Gastrocnemius medialis (tissue), 4 donors: ENCODE data around the gene RFC3. TPM values are rescaled to one million over a fixed set of nuclear protein-coding genes. Genes with fewer than 3 reads are reported as not detected.
A peak's percentile ranks its signal among the peaks of the same experiment; 100 is the strongest.

Experiments
- ATAC-seq, 2 donors: fragments of 150-250 bp; one replicate each; pipeline ENCODE4 v1.9.1; 2016
- DNase-seq, 2 donors: peaks; one replicate each; pipeline ENCODE4 v3.0.0-alpha.2; 2019
- H3K27ac ChIP-seq, 4 donors: fragments of 200-600 bp; sonication (generic); 1 replicate in 1 of 4; 2 replicates in 3 of 4; pipeline ENCODE4 v1.5.1; 2016 to 2018; ENCODE audit warnings: mild to moderate bottlenecking in 2 of 4, moderate library complexity in 1 of 4
- H3K27me3 ChIP-seq, 3 donors: fragments of 200-600 bp; sonication (generic) in 2 of 3; 1 replicate in 1 of 3; 2 replicates in 2 of 3; pipeline versions ENCODE4 v1.5.1 to v1.6.0; 2016 to 2019; ENCODE audit warnings: mild to moderate bottlenecking in 1 of 3, moderate library complexity in 1 of 3
- H3K36me3 ChIP-seq, 2 donors: fragments of 200-600 bp; sonication (generic) in 1 of 2; one replicate each; pipeline ENCODE4 v1.5.1; 2017 to 2018
- H3K4me1 ChIP-seq, 2 donors: fragments of 200-600 bp; sonication (generic) in 1 of 2; one replicate each; pipeline ENCODE4 v1.5.1; 2016 to 2017; ENCODE audit warnings: mild to moderate bottlenecking in 2 of 2
- H3K4me3 ChIP-seq, 4 donors: fragments of 200-600 bp; sonication (generic) in 3 of 4; 1 replicate in 1 of 4; 2 replicates in 3 of 4; pipeline ENCODE4 v1.5.1; 2016 to 2019; ENCODE audit warnings: mild to moderate bottlenecking in 2 of 4
- H3K9me3 ChIP-seq, 3 donors: fragments of 200-600 bp; sonication (generic) in 2 of 3; 1 replicate in 1 of 3; 2 replicates in 2 of 3; pipeline ENCODE4 v1.5.1; 2016 to 2019
- POLR2A ChIP-seq, 2 donors: fragments of 450-650 bp; IDR thresholded peaks; one replicate each; pipeline ENCODE4 v1.6.1; 2017; ENCODE audit warnings: antibody characterized with exemption in 2 of 2, mild to moderate bottlenecking in 2 of 2, moderate library complexity in 2 of 2
- in situ Hi-C, 4 donors: fragments of 200-750 bp; cut with MboI; loops; one replicate each; pipeline versions ENCODE4 v1.15.0 to v1.8.0; 2017; ENCODE audit warnings: low sequenced_read_pairs in 4 of 4
- intact Hi-C: fragments of 100-400 bp; cut with DNase I; formaldehyde crosslinking; loops from one replicate; pipeline ENCODE4 v1.15.1; 2023; ENCODE audit warnings: low total_unique reads
- total RNA-seq, 4 donors: library from RNA; depleted of rRNA; stranded (reverse); fragments of >200 nt; gene quantifications; one replicate each; pipeline versions ENCODE4 v1.1.0 to v1.2.3, GENCODE V29; 2016
- TF ChIP-seq, protein P1 (sequence below), 5 experiments: fragments of 450-650 bp in 3 of 5; fragments of 200-600 bp in 2 of 5; sonication (generic) in 2 of 5; IDR thresholded peaks in 4 of 5; conservative IDR thresholded peaks in 1 of 5; 1 replicate in 4 of 5; 2 replicates in 1 of 5; pipeline ENCODE4 v1.5.1; 2016 to 2019; ENCODE audit warnings: antibody characterized with exemption in 5 of 5, mild to moderate bottlenecking in 3 of 5, moderate library complexity in 3 of 5

RFC3 gene
- total RNA-seq, 4 donors from 2014 or later, result 2.2 to 5.6 (median 3.7) TPM

DNA sequence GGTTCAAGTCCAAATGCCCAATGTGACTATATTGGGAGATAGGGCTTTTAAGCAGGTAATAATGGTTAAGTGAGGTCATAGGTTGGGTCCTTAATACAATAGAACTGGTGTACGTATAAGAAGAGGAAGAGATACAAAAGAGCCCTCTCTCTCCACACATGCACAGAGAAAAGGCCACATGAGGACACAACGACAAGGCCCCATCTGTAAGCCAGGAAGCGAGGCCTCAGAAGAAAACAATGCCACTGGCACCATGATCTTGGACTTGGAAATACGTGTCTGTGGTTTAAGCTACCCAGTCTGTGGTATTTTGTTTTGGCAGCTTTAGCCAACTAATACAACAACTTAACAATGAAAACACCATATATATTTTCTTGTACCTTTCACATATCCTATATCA is 23.4 kb upstream of the RFC3 start:
- Histone ChIP-seq H3K9me3 (no peaks in the 10 kb centered on the region), H3K36me3 (no peaks in the 10 kb centered on the region), H3K27ac (peak overlapping the region in 2 of 4 donors; percentile 54 to 81), H3K4me1 (peaks cover 24 to 35% of the 10 kb centered on the region in 2 donors), H3K27me3 (no peaks in the 10 kb centered on the region), H3K4me3 (no peak overlapping the region)
- no peak for ATAC-seq
- intact Hi-C loops (no loop called here), in situ Hi-C loops (no loop called here)
- no peak for DNase-seq
- TF ChIP-seq POLR2A (IDR thresholded peaks at IDR 0.05), result no peak
- TF ChIP-seq, protein P1, sequence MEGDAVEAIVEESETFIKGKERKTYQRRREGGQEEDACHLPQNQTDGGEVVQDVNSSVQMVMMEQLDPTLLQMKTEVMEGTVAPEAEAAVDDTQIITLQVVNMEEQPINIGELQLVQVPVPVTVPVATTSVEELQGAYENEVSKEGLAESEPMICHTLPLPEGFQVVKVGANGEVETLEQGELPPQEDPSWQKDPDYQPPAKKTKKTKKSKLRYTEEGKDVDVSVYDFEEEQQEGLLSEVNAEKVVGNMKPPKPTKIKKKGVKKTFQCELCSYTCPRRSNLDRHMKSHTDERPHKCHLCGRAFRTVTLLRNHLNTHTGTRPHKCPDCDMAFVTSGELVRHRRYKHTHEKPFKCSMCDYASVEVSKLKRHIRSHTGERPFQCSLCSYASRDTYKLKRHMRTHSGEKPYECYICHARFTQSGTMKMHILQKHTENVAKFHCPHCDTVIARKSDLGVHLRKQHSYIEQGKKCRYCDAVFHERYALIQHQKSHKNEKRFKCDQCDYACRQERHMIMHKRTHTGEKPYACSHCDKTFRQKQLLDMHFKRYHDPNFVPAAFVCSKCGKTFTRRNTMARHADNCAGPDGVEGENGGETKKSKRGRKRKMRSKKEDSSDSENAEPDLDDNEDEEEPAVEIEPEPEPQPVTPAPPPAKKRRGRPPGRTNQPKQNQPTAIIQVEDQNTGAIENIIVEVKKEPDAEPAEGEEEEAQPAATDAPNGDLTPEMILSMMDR (IDR thresholded peaks at IDR 0.05 in 4 of 5, conservative IDR thresholded peaks at IDR 0.05 in 1 of 5), result no peak

DNA sequence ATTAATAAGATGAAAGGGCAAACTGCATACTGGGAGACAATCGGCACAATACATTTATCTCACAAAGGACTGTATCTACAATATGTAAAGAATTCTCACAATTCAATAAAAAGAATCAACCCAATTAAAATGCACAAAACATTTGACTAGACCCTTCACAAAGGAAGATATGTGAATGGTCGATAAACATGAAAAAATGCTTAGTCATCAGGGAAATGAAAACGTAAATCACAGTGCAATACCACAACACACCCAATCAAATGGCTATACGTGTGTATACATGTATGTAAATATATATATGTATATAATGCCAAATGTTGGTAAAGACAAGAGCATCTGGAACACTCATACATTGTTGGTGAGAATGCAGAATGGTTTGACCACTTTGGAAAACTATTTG is 21.9 kb upstream of the RFC3 start:
- in situ Hi-C loops (no loop called here), intact Hi-C loops (loop anchor here (2.0 kb wide), 1 partner anchor 23 kb away; the partner anchor contains the start of gene RFC3)
- no peaks in the 10 kb centered on the region for H3K36me3 ChIP-seq
- H3K4me3 ChIP-seq, result no peak overlapping the region
- H3K4me1 ChIP-seq, result peaks cover 24 to 45% of the 10 kb centered on the region in 2 donors
- TF ChIP-seq POLR2A (IDR thresholded peaks at IDR 0.05), result no peak
- TF ChIP-seq, protein P1 (IDR thresholded peaks at IDR 0.05 in 4 of 5, conservative IDR thresholded peaks at IDR 0.05 in 1 of 5), result no peak
- peak overlapping the region in 2 of 4 donors; percentile 81 to 89 for H3K27ac ChIP-seq
- ATAC-seq, result no peak
- H3K27me3 ChIP-seq, result no peaks in the 10 kb centered on the region
- no peak for DNase-seq
- no peaks in the 10 kb centered on the region for H3K9me3 ChIP-seq

DNA sequence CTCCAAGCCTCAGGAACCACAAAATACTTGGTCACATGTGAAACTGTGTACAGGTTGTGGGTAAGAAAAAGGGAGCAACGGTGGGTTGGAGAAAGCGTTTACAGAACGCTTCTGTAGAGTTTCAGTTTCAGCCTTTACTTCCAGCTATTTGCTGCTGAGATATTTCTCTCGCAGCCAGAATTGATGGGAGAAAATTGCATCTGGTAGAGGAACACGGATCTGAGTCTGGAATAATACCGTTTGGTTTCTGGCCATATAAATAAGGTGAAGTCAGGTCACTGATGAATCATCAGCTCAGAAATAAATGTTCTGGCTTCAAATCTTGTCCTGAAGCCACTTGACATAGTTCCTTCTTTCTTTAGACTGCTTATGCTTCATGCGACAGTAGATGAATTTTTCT is 20.3 kb upstream of the RFC3 start:
- in situ Hi-C loops, result no loop called here
- peak overlapping the region; percentile 26 to 34 (median 28) for H3K4me3 ChIP-seq
- peak in 1 of 2 donors; percentile 27 for TF ChIP-seq POLR2A (IDR thresholded peaks at IDR 0.05)
- TF ChIP-seq, protein P1 (IDR thresholded peaks at IDR 0.05 in 4 of 5, conservative IDR thresholded peaks at IDR 0.05 in 1 of 5), result no peak
- peak; percentile 98 for ATAC-seq
- no peaks in the 10 kb centered on the region for H3K27me3 ChIP-seq
- no peaks in the 10 kb centered on the region for H3K36me3 ChIP-seq
- intact Hi-C loops, result loop anchor here (1.0 to 2.0 kb wide), 2 partner anchors 21 to 153 kb away; partner anchors contain the start of gene RFC3
- DNase-seq, result no peak
- peaks cover 24 to 45% of the 10 kb centered on the region in 2 donors for H3K4me1 ChIP-seq
- H3K9me3 ChIP-seq, result no peaks in the 10 kb centered on the region
- peak overlapping the region; percentile 74 to 89 (median 78) for H3K27ac ChIP-seq

DNA sequence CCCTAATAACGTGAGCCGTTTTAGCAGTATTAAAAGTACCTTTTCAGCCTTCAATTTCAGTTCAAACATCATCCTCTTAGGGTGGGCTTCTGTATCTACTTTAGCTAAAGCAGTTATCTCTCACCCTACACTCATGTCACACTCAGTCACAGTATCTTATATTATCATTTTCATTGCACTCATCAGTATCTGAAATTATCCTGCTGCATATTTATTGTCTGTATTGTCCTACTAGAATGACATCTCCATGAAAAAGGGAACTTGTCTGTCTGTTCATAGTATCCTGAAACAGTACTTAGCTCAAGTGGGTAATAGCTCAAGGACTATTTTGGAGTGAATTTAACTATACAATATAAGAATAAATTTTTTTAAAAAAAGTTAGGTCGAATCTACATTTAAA is 19.9 kb upstream of the RFC3 start:
- Histone ChIP-seq H3K4me1 (peaks cover 24 to 45% of the 10 kb centered on the region in 2 donors), H3K36me3 (no peaks in the 10 kb centered on the region), H3K4me3 (peak overlapping the region; percentile 17 to 34 (median 28)), H3K9me3 (no peaks in the 10 kb centered on the region), H3K27ac (peak overlapping the region; percentile 74 to 89 (median 78)), H3K27me3 (no peaks in the 10 kb centered on the region)
- no peak for TF ChIP-seq POLR2A (IDR thresholded peaks at IDR 0.05)
- TF ChIP-seq, protein P1 (IDR thresholded peaks at IDR 0.05 in 4 of 5, conservative IDR thresholded peaks at IDR 0.05 in 1 of 5), result no peak
- DNase-seq, result no peak
- intact Hi-C loops, result no loop called here
- peak in 1 of 2 donors; percentile 14 for ATAC-seq
- in situ Hi-C loops, result no loop called here
